NCI-H2081 (cell line): ENCODE results near the gene OXCT1.
"Not testable (repeated sequence)": the region's sequence is repeated elsewhere in the genome, so short reads cannot be mapped to it uniquely, and the experiment has no call there.

Experiments
- DNase-seq, 2 experiments: peaks; one replicate each; lab custom pipeline; 2025; lab: John Stamatoyannopoulos, UW

The OXCT1 gene

DNA sequence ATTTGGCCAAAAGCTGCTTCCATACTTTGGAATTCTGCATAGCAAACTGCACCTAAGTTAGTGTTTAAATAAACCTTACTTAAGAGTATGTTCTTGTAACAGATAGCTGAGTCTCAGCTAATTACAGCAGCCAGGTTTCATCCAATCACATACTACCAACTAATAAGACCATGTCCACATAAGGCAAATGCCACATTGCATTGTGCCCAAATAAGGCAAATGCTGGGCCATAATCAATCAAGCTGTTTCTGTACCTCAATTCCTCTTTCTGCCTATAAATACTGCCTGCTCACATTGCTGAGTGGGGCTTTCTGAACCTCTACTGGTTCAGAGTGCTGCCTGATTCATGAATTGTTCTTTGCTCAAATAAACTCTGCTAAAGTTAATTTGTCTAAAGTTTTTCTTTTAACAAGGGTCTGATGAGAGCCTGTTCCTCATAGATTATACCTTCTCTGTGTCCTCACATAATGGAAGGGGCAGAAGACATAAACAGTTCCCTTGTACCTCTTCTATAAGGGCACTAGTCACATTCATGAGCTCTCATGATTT lies 4.4 kb upstream of the OXCT1 start:
- no peak for DNase-seq

DNA sequence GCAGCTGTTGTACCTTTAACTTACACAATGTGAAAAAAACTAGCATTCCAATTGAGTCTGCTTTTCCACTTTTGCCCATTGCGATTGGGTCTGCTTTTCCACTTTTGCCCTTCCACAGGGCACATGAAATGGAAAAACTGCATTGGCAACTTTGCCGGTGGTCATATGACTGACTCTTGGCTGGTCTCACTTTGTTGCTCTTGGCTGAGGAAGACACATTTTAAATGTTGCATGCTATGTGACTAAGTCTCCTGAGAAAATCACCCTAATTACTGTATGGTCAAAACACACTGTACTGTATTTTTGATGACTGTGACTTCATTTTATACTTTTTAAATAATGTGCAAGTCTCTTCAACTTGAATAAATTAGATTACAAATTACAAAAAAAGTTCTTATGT lies 1.6 kb upstream of the OXCT1 start:
- DNase-seq = no peak

DNA sequence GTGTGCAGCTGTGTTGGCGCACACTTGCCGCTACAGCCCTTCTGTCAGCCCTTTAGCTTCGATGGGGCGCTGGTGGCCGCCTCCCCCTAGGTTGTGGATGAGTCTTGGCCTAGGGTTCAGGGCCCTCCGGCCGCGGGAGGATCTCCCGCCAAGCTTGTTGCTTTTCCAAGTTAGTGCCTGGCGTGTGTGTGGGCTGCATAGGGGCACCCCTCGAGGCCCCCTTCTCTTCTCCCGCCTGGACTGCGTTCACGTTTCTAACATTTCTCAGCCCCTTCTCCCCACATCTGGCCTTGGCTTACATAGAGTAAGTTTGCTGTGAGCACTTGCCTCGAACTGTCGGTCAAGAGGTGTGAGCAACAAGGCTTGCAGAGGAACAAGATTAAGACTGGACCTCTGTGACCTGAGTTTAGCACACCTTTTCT lies 413 bp upstream of the OXCT1 start:
- DNase-seq = peak in 1 of 2 experiments; percentile 44

DNA sequence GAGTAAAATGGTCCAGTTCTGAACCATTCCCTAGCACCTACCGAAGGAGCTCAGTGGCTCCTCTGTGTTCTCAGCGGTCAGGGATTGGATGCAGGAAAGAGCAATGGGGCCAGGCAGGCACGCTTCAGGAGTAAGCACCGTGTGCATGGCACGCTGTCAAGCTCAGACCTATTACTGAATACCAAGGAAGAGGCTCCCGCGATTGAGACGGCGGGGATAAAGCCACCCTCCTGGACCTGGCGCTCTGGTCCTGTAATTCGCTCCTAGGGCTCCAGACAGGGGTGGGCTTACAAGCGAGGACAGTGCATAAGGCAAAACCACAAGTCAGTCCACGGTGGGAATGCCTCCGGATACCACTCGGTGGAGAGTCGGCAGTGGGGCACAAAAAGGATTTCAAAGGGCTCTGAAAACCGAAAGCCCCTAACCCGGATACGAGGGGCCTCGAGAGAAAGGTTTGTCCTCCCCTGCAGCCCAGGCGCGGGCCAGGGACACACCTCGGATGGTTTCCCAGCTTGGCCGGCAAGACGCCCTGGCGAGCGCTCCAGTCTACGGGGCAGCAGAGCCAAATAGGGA lies 988 bp downstream of the OXCT1 start:
- DNase-seq = peak; percentile 54 to 69

DNA sequence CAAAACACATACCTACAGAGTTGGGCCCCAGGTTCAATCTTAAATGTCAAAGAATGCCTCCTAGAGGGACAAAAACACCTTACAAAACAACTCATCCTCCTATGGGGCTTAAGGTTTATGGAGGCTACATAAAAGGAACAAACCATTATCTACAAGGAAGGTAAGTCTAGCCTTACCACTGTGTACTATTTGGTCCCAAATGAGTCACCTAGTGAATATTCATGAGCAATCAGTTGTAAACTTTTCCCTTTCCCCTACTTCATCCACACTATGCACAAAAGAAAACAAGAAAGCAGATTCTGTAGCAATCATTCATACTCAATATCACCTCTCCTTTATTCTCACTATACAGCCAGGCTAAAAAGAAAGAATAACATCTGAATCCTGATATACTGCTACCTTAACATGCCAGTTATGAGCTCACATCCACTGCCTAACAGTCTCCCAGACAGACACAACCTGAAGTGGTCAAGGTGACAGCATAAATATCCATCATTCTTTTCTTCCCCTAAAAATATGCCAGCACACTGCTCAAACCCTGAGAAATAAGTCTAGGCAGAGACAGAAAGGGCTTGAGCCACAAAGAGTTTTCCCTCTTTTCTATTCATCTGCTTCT lies 6.2 kb downstream of the OXCT1 start:
- no peak for DNase-seq

DNA sequence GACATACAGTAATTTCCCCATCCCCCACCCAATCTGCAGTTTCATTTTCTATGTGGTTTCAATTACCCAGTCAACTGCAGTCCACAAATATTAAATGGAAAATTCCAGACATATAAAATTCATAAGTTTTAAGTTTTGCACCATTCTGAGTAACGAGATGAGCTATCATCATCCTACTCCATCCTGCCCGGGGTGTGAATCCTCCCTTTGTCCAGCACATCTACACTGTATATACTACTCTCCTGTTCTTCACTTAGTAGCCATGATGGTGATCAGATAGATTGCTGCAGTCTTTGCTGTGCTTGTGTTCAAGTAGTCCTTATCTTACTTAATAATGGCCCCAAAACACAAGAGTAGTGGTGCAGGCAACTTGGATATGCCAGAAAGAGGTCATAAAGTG lies 11.3 kb downstream of the OXCT1 start:
- DNase-seq = no peak

DNA sequence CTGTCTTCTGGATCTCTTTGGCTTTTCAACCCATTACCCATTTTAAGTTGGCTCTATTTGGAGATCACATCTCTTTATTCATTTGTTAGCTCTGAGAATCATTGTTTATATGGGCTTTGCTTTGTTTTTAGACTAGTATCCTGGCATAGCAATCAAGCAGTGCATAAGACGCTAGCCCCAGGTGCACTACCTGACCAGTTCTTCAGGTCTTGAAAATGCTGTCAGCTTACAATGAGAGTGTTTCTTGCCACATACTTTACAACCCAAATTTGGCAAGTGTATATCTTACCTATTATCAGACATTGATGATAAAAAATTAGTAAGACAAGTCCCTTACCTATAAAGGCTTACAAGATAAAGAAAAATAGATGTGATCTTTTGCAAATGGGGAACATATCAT lies 12.2 kb downstream of the OXCT1 start:
- DNase-seq = no peak

DNA sequence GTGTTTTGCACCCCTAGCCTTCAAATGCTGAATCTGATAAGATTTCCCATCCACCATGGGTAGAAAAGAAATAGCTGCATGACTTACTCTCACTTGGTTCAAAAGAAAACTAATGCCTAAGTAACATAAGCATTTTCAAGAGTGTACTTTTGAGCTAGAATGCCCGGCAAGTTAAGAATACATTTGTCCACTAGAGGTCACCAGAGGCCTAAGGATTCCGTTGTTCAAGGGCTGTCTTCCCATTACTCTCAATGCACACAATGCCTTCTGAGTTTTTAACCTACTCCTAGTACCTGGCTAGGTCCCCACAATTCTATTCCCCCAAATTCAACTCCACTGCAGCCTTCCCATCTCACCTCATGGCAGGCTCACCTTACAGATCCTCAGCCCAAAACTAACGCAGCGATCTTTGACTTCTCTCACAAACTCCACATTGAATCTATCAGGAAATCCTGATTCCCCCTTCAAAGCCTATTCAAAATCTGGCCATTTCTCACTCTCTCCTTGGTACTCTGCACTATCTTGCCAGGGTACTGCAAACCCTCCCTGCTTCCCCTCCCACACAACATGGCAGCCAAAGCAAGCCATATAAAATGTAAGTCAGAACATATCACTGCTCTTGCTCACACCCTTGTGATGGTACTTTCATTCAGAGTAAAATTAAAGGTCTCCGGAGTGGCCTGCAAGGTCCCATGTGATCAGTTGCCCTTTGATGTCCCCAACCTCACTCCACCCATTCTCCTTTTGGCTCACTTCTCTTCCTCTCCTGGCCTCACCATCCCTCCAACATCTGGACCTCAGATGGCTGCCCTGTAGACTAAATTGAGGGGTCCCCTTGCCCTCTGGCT lies 13.4 kb downstream of the OXCT1 start:
- peak; percentile 82 to 85 for DNase-seq

DNA sequence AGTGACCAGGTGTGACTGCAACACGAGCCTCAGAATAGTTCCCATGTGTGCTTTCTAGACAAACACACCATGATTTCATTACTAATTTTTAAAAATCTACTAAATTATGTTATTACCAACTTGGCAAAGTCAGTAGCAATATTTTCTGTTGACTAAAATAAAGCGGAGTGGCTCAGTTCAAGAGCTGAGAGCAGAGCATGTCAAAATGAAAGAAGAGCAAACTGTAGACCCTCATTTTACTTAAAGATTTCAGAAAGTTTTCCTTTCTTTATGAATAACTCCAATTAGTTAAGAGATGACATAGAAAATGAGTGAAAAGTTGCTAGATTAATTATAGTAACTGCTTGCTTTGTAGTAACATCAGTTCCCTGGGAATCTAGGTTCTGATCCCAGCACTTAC lies 17.9 kb downstream of the OXCT1 start:
- no peak for DNase-seq

DNA sequence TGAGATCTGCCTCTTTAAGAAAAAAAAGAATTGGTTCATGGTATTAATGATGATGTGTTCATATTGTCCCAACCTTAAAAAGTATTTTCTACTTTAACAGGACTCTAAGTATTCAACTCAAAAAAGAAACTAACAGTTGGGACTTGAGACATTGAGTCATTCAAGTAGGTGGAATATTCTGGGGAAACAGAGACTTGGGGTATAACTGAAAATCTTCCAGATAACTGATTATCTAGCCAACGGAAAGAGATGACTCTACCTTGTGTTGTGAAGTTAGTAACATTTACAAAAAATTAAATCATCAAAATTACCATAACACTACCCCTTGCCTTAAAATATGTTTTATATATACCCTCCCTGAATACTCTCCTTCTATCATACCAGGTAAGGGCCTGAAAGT lies 19.1 kb downstream of the OXCT1 start:
- DNase-seq = no peak

DNA sequence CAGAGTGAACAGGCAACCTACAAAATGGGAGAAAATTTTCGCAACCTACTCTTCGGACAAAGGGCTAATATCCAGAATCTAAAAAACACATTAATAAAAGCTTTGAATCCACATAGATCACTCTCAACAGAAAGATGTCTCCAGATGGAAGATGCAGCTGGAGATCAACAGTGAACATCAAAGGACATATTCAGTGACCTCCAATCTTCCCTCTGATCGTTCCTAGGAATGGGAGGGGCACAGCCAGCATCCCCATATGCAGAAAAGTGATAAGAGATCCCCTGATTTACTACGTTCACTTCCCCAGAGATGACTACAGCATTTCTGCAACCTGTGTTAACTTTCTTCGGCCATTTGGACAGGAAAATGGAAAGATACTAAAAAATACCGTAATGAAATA lies 21.2 kb downstream of the OXCT1 start:
- no peak for DNase-seq

DNA sequence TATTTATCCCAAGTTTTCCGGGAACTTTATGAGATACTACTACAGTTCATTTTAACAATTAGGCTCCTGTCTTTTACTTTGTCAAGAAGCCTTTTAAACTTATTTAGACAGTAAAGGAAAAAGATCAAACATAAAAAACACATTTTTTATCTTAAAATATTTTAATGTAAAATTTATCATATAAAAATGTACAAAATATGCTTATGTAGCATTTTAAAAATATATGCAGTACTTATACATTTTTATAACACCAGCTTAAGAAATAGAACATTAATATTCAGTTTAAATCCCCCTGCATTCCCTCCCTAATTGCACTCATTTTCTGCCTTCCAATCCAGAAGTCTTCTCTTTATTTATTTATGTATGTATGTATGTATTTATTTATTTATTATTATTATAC lies 24.5 kb downstream of the OXCT1 start:
- DNase-seq = not testable (repeated sequence)

DNA sequence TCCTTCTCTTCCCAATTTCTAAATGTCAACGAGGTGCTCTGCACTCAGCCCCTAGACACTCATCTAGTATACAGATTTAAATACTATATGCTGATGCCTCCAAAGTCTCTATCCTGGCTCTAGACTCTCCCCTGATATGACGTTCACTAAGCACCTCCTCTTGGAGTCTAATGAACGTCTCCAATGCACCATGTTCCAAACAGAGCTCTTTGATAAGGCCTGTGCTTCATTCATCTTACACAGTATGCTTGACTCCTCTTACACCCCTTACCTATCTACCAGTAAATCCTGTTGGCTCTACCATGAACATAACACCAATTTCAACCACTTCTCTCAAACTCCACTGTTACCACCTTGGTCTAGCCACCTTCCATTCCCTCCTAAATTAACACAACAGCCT lies 25.7 kb downstream of the OXCT1 start:
- no peak for DNase-seq

DNA sequence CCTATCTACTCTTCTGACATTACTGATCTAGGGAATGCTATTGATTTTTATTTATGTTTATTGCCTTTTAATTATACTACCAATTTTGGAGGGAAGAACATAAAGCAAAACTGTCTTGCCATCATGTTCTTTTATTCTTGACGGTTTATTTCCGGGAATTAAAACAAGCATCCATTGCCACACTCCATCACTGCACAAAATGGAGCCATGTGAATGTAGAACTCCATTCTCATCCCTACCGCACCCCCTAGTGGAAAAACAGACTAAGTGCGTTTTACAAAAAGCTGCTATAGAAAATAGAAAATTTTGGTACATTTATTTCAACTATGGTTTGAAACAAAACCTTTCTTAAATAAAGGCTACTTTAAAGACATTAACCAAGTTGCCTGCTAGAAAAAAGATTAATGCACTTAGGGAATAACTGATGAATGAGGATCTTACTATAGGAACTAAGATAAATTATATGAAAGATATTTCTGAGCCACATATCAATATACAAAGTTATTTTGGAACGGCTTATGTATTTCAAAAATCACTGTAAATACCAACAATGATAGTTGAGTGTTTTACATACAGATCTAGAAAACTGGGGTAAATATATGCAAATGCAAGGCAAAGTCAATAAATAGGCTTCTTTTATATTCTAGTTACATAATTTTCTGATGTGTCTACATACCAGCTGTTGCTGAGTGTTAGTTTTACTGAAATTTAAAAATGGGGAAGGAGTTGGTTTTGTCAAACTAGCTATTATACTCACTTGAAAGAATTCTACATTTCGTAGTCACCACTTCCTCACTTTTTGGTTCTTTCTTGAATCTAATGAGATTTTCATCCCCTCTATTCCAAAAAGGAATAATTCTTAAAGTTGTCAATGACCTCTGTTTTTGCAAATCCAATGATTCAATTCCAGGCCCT lies 26.5 kb downstream of the OXCT1 start:
- DNase-seq = peak; percentile 85 to 86

DNA sequence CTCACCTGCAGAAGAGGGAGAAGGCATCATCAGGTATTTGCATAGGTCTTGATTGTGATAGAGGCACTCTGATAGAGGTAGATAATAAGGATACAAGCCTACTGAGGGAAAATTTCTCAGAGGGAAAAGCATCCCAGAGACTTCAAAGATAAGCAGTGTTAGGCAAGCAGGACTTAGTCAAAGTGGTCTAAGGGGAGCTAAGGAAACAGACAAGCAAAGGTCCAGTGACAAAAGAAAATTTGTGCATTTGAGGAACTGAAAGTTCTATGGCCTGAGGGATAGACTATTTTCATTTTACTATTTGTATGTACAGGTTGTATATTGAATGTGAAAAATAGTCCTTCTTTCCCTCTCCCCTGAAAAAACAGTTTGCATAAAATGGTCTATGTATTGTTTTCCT lies 27.4 kb downstream of the OXCT1 start:
- DNase-seq = no peak

DNA sequence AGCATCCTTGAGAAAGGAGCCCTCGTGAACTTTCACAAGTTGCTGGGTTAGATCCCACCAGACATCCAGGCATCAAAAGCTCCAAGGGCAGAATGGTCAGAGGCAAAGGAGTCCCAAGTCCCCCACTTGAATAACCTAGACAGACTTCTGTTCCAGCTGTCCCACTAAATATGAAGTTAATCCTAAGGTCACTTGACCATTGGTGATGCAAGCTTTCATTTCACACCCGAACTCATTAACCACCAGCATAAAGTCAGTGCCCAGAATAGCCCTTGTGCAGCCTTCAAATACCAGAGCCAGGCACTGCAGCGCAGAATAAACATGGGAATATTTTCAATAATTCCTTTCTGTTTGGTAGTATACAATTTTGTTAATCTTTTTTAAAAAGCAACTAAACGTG lies 28.9 kb downstream of the OXCT1 start:
- no peak for DNase-seq

DNA sequence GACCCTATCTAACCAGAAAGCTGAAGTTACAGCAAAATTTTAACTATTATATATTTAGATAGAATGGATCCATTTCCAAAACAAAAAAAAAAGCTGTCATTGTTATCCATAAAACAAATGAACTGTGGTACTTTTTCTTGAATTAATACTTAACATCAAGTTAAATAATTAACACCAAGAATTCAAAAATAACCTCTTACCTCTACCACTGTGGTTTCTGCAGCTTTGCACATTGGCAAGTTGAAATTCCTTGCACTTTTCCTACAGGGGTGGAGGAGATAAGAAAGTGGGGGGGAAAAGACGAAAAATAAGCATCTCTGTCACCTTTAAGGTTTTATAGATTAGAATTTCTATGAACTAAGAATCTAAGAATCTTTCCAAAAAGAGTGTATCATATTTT lies 30.0 kb downstream of the OXCT1 start:
- DNase-seq = no peak

DNA sequence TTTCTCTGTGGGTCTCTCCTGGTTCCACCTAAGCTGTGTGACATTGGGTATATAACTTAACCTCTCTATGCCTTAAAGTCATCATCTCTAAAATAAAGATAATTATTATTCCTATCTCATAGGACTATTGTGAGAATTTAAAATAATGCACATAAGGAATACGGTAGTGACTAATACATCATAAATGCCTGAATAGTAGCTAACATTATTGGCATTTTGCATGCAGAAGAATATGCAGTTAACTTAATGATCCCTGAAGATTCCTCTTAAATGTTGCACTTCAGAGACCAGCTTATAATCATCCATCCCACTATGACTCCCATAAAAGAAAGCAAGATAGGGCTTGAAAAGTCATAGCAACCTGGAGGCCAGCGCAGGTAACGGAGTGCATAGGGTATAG lies 32.4 kb downstream of the OXCT1 start:
- no peak for DNase-seq

DNA sequence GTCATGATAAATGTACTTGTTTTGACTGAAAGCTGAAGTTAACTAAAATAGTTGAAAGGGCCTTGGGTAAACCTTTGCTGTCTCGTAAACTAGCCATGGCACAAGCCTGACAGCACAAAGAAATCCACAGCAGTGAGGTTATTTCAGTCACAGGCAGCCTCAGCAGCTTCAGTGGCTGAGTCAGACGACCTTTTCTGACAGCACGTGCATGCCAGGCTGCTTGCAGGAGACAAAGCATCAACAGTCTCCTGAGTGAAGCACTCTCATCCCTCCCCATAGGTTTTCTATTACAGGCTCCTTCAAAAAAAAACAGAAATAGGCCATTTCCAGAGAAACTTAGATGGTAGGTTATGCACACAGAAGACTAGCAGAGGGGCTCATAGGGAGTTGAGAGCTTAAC lies 34.6 kb downstream of the OXCT1 start:
- no peak for DNase-seq

DNA sequence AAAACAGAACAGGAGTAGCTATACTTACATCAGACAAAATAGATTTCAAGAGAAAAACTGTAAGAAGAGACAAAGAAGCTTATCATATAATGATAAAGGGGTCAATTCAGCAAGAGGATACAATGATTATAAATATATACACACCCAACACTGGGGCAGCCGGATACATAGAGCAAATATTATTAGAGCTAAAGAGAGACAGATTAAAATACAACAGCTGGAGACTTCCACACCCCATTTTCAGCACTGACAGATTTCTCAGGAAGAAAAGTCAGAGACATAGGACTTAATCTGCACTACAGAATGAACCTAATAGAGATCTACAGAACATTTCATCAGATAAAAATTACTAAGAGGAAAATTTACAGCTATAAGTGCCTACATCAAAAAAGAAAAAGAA lies 35.7 kb downstream of the OXCT1 start:
- DNase-seq = no peak

DNA sequence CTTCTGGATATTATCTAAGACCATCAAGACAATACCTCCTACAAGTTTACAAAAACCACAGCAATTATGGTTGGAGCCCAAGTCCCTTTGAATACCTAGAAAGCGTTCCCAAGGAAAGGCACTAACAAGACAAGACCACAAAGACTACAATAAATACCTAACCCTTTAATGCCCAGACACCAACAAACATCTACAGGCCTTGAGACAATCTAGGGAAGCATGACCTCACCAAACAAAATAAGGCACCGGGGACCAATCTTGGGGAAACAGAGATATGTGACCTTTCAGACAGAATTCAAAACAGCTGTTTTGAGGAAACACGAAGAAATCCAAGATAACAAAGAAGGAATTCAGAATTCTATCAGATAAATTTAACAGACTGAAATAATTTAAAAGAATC lies 37.8 kb downstream of the OXCT1 start:
- no peak for DNase-seq

DNA sequence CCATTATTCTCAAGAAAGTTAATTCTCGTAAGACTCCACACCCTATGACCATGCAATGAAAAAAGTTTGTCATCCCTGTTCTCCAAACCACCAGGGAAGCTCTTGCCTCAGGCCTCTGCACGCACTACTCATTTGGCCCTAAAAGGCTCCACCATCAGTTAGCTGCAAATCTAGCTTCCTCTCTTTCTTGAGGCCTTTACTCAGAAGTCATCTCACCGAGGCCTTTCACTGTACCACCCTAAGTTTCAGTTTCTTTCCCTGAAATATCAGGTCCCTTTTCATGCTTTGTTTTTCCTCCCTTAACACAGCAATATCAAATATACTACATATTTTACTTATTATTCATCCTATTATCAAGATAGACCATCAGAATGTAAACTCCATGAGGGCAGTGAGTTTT lies 39.1 kb downstream of the OXCT1 start:
- no peak for DNase-seq
